Endothelial cell of umbilical vein (primary cell): ENCODE data around the gene HYAL1. TPM values are rescaled to one million over a fixed set of nuclear protein-coding genes. Genes with fewer than 3 reads are reported as not detected.

Experiments
- BruUV-seq: library from RNA; stranded (reverse); fragments of 400-500 nt; replicated peaks from 2 replicates; lab custom pipeline; 2021; lab: Mats Ljungman, UMichigan
- CTCF ChIA-PET: fragments of 300-600, 350-600 bp; sonication (Branson Sonifier 250); formaldehyde crosslinking; loops from one replicate; lab custom pipeline; 2021; ENCODE audit warnings: antibody characterized with exemption, inconsistent platforms; lab: Charles Lee
- POLR2A ChIA-PET: fragments of 300-600, 350-600 bp; sonication (Branson Sonifier 250); formaldehyde crosslinking; loops from one replicate; lab custom pipeline; 2021; ENCODE audit warnings: antibody characterized with exemption, inconsistent platforms; lab: Charles Lee
- DNase-seq: peaks from one replicate; pipeline ENCODE4 v3.0.0-alpha.2; 2011; ENCODE audit warnings: low read depth, low spot score
- FAIRE-seq: peaks from 2 replicates; lab custom pipeline; 2011; peaks lifted over from hg19 to GRCh38; lab: Jason Lieb, UNC
- H2AFZ ChIP-seq: 2 replicates; pipeline ENCODE4 v1.6.0; 2012; ENCODE audit warnings: low read depth, low read length, control low read depth, inconsistent platforms
- H3K27ac ChIP-seq: 2 replicates; pipeline ENCODE4 v1.5.1; 2011; ENCODE audit warnings: low read depth, mild to moderate bottlenecking, control low read depth, low read length, moderate library complexity; ENCODE audit not compliant: insufficient read depth
- H3K27me3 ChIP-seq, 2 experiments: 2 replicates each; pipeline versions ENCODE4 v1.6.0 to v1.6.1; 2011; ENCODE audit warnings: low read length in 2 of 2, mixed read lengths in 1 of 2; ENCODE audit not compliant: control insufficient read depth in 2 of 2, insufficient read depth in 2 of 2
- H3K36me3 ChIP-seq, 2 experiments: 2 replicates in 1 of 2; 3 replicates in 1 of 2; pipeline ENCODE4 v1.5.1; 2011; ENCODE audit warnings: low read length in 2 of 2, mild to moderate bottlenecking in 1 of 2, moderate library complexity in 1 of 2; ENCODE audit not compliant: control insufficient read depth in 2 of 2, insufficient read depth in 2 of 2; ENCODE audit errors: extremely low read depth in 1 of 2
- H3K4me1 ChIP-seq: 3 replicates; pipeline ENCODE4 v1.5.1; 2011; ENCODE audit warnings: mild to moderate bottlenecking, low read length; ENCODE audit not compliant: control insufficient read depth, insufficient read depth; ENCODE audit errors: extremely low read depth
- H3K4me2 ChIP-seq: 2 replicates; pipeline ENCODE4 v1.6.1; 2011; ENCODE audit warnings: low read length, control low read depth, mixed read lengths; ENCODE audit not compliant: insufficient read depth
- H3K4me3 ChIP-seq, 3 experiments: fragments of 200-600 bp in 1 of 3; sonication (generic), shearing (Covaris generic) in 1 of 3; replicated peaks in 1 of 3; 2 replicates each; pipeline ENCODE4 v1.5.1; 2011 to 2016; ENCODE audit warnings: control low read depth in 3 of 3, low read length in 3 of 3, mild to moderate bottlenecking in 2 of 3, inconsistent platforms in 1 of 3, low read depth in 1 of 3, moderate library complexity in 1 of 3; ENCODE audit not compliant: insufficient read depth in 1 of 3
- H3K79me2 ChIP-seq: 2 replicates; pipeline ENCODE4 v1.6.0; 2012; ENCODE audit warnings: low read length, inconsistent platforms; ENCODE audit not compliant: control insufficient read depth, insufficient read depth
- H3K9ac ChIP-seq: replicated peaks from 2 replicates; pipeline ENCODE3; 2011; ENCODE audit warnings: low read length, control low read depth; ENCODE audit not compliant: insufficient read depth; ENCODE audit errors: extremely low read depth
- H3K9me1 ChIP-seq: replicated peaks from 3 replicates; pipeline ENCODE4 v1.6.0; 2011; ENCODE audit warnings: mild to moderate bottlenecking, low read length; ENCODE audit not compliant: control insufficient read depth, insufficient read depth; ENCODE audit errors: extremely low read depth
- H3K9me3 ChIP-seq: replicated peaks from 2 replicates; pipeline ENCODE4 v1.5.1; 2012; ENCODE audit warnings: low read length, inconsistent platforms; ENCODE audit not compliant: control insufficient read depth, insufficient read depth
- H4K20me1 ChIP-seq: replicated peaks from 2 replicates; pipeline ENCODE3; 2011; ENCODE audit warnings: mild to moderate bottlenecking, low read length; ENCODE audit not compliant: control insufficient read depth, insufficient read depth; ENCODE audit errors: extremely low read depth
- CTCF ChIP-seq, 2 donors: IDR thresholded peaks; 1 replicate in 1 of 2; 2 replicates in 1 of 2; pipeline ENCODE4 v1.5.1; 2011; ENCODE audit warnings: low read length in 2 of 2, mild to moderate bottlenecking in 2 of 2, moderate library complexity in 2 of 2, control low read depth in 1 of 2, inconsistent platforms in 1 of 2, low read depth in 1 of 2; ENCODE audit not compliant: insufficient read depth in 1 of 2; ENCODE audit errors: extremely low read depth in 1 of 2
- EZH2 ChIP-seq: IDR thresholded peaks from 2 replicates; pipeline ENCODE4 v1.6.1; 2012; ENCODE audit warnings: borderline replicate concordance, low read depth, mild to moderate bottlenecking, moderate library complexity, low read length, inconsistent platforms; ENCODE audit not compliant: severe bottlenecking
- FOS ChIP-seq: IDR thresholded peaks from 2 replicates; pipeline ENCODE4 v1.6.1; 2011; ENCODE audit warnings: mild to moderate bottlenecking, low read length, moderate library complexity, borderline replicate concordance; ENCODE audit not compliant: insufficient read depth
- GATA2 ChIP-seq: IDR thresholded peaks from 2 replicates; pipeline ENCODE4 v1.7.0; 2011; ENCODE audit warnings: low read depth, mild to moderate bottlenecking, moderate library complexity, mixed read lengths, low read length; ENCODE audit not compliant: insufficient read length, insufficient read depth
- JUN ChIP-seq: IDR thresholded peaks from 2 replicates; pipeline ENCODE4 v1.6.1; 2011; ENCODE audit warnings: borderline replicate concordance, low read depth; ENCODE audit not compliant: insufficient read length, insufficient read depth
- MAX ChIP-seq: IDR thresholded peaks from 2 replicates; pipeline ENCODE4 v1.6.1; 2011; ENCODE audit not compliant: insufficient read depth, insufficient read length
- MYC ChIP-seq: IDR thresholded peaks from one replicate; pipeline ENCODE4 v1.6.1; 2011; ENCODE audit warnings: mild to moderate bottlenecking, low read depth, low read length
- POLR2A ChIP-seq: IDR thresholded peaks from 2 replicates; pipeline ENCODE4 v1.6.1; 2012; ENCODE audit warnings: low read depth, mild to moderate bottlenecking, control low read depth, low read length
- POLR2AphosphoS5 ChIP-seq: IDR thresholded peaks from 2 replicates; pipeline ENCODE4 v1.6.1; 2012; ENCODE audit warnings: low read depth, mild to moderate bottlenecking, control low read depth, low read length, moderate library complexity; ENCODE audit not compliant: insufficient read depth
- dilution Hi-C: fragments of 300-500 bp; cut with MboI; formaldehyde crosslinking; loops from one replicate; pipeline ENCODE4 v1.15.0; 2019; ENCODE audit warnings: low sequenced_read_pairs; ENCODE audit not compliant: extremely low pct_ligation_motif_present
- intact Hi-C: fragments of 100-400 bp; cut with micrococcal nuclease; formaldehyde crosslinking; loops from one replicate; pipeline ENCODE4 v1.10.0; 2022
- polyA plus RNA-seq, 4 experiments: library from polyadenylated mRNA; depleted of rRNA in 3 of 4; stranded (reverse) in 3 of 4; unstranded in 1 of 4; fragments of >200 nt; gene quantifications; 2 replicates each; pipeline versions ENCODE4 v1.2.1 to v1.2.3, GENCODE V29; 2011 to 2012; ENCODE audit warnings: missing spikeins in 1 of 4
- total RNA-seq: library from RNA; stranded (reverse); gene quantifications from 2 replicates; pipeline ENCODE4 v1.2.3, GENCODE V29; 2021

The HYAL1 gene
- total and polyA plus RNA-seq, 2 donors (not counting 3 experiments of a cell fraction or from before 2014, with no cell fraction given): 2.2 to 3.3 TPM

- no peaks in the 10 kb centered on the region for H3K9me3 ChIP-seq
- no peaks in the 10 kb centered on the region for H3K79me2 ChIP-seq
- no peaks in the 10 kb centered on the region for H3K9me1 ChIP-seq
- ChIA-PET CTCF (interaction anchor here (1.4 to 2.2 kb wide), 6 partner anchors 13 to 85 kb away, joined by 4 to 9 read pairs (median 6); partner anchors contain the start of genes GNAI2 and IFRD2), POLR2A (no interaction called here)
- peaks cover 18 to 21% of the 10 kb centered on the region in 2 experiments for H3K27me3 ChIP-seq
- H4K20me1 ChIP-seq: no peaks in the 10 kb centered on the region
- no peak for TF ChIP-seq FOS
- TF ChIP-seq POLR2A: no peak
- TF ChIP-seq EZH2: no peak
- TF ChIP-seq GATA2: no peak
- TF ChIP-seq MYC: no peak
- no peak for TF ChIP-seq MAX
- TF ChIP-seq JUN: no peak
- no peak for TF ChIP-seq CTCF (IDR thresholded peaks at IDR 0.05; ENCODE audit: extremely low read depth in 1 of 2, insufficient read depth in 1 of 2, low read depth in 1 of 2, low read length in 2 of 2)
- no peak for TF ChIP-seq POLR2AphosphoS5
- H3K9ac ChIP-seq: no peak within 1 kb of the TSS
- dilution Hi-C loops (no loop called here), intact Hi-C loops (no loop called here)
- BruUV-seq: no TSS peak
- DNase-seq (no peak), FAIRE-seq (no peak)
- no peak within 1 kb of the TSS for H3K4me2 ChIP-seq
- no peaks in the 10 kb centered on the region for H3K36me3 ChIP-seq
- no peak within 1 kb of the TSS for H3K27ac ChIP-seq
- no peaks in the 10 kb centered on the region for H3K4me1 ChIP-seq
- H3K4me3 ChIP-seq: no peak within 1 kb of the TSS
- no peak within 1 kb of the TSS for H2AFZ ChIP-seq
Measured at GRCh38 chr3:50278880-50279224, 24.5 kb downstream of the HYAL1 start, which contains the start of gene LSMEM2. TSS of gene LSMEM2 (plus strand) at chr3:50279087. CDS start at chr3:50279114, 27 bp downstream.
